Transverse colon (tissue), 4 donors: ENCODE results near the gene SORCS3. TPM values are rescaled to one million over a fixed set of nuclear protein-coding genes. Genes with fewer than 3 reads are reported as not detected.

Source experiments
- DNase-seq: peaks from one replicate; pipeline ENCODE4 v3.0.0-alpha.2; 2019
- H3K27ac ChIP-seq, 4 donors: fragments of 200-600 bp; sonication (generic); 2 replicates each; pipeline ENCODE4 v1.5.1; 2016 to 2018; ENCODE audit warnings: inconsistent platforms in 4 of 4
- H3K27me3 ChIP-seq: fragments of 200-600 bp; sonication (generic); 2 replicates; pipeline ENCODE4 v1.5.1; 2017; ENCODE audit warnings: inconsistent platforms
- H3K36me3 ChIP-seq, 4 donors: fragments of 200-600 bp; sonication (generic); 2 replicates each; pipeline ENCODE4 v1.5.1; 2017 to 2019; ENCODE audit warnings: inconsistent platforms in 4 of 4
- H3K4me1 ChIP-seq, 4 donors: fragments of 200-600 bp; sonication (generic); 2 replicates each; pipeline ENCODE4 v1.5.1; 2017 to 2020; ENCODE audit warnings: inconsistent platforms in 4 of 4
- H3K4me3 ChIP-seq, 4 donors: fragments of 200-600 bp; sonication (generic); 1 replicate in 1 of 4; 2 replicates in 3 of 4; pipeline versions ENCODE4 v1.5.1 to v1.6.1; 2017 to 2019; ENCODE audit warnings: inconsistent platforms in 4 of 4
- H3K9me3 ChIP-seq, 2 donors: fragments of 200-600 bp; sonication (generic); 2 replicates each; pipeline ENCODE4 v1.5.1; 2017 to 2019; ENCODE audit warnings: inconsistent platforms in 2 of 2
- EP300 ChIP-seq: sonication (generic); formaldehyde crosslinking; IDR thresholded peaks from one replicate; pipeline ENCODE4 v1.6.1; 2017; ENCODE audit warnings: antibody characterized with exemption, low read depth
- POLR2A ChIP-seq: fragments of 450-650 bp; IDR thresholded peaks from one replicate; pipeline ENCODE4 v1.6.1; 2016; ENCODE audit warnings: antibody characterized with exemption, mild to moderate bottlenecking, moderate library complexity
- POLR2AphosphoS5 ChIP-seq, 3 donors: sonication (generic); formaldehyde crosslinking; IDR thresholded peaks; one replicate each; pipeline ENCODE4 v1.6.1; 2016; ENCODE audit warnings: antibody characterized with exemption in 3 of 3
- WGBS, 2 donors: methylation state at CpG; one replicate each; pipeline ENCODE4 v1.1.5; 2018; ENCODE audit warnings: low coverage in 1 of 2; 5-methylcytosine and 5-hydroxymethylcytosine counted together
- in situ Hi-C, 4 donors: fragments of 200-750 bp; cut with MboI; loops; one replicate each; pipeline versions ENCODE4 v1.15.0 to v1.15.1; 2017; ENCODE audit warnings: low sequenced_read_pairs in 3 of 4, low pct_ligation_motif_present in 1 of 4, low pct_unique_long_range_greater_than_20kb in 1 of 4
- intact Hi-C: fragments of 100-400 bp; cut with DNase I; formaldehyde crosslinking; loops from one replicate; pipeline ENCODE4 v1.15.1; 2023; ENCODE audit warnings: low total_unique reads
- total RNA-seq, 4 donors: library from RNA; depleted of rRNA; stranded (reverse); fragments of >200 nt; gene quantifications; one replicate each; pipeline ENCODE4 v1.1.0, GENCODE V29; 2016
- TF ChIP-seq, protein P1 (sequence below), 5 experiments: fragments of 200-600 bp in 3 of 5; fragments of 450-650 bp in 2 of 5; sonication (generic) in 3 of 5; IDR thresholded peaks; 1 replicate in 2 of 5; 2 replicates in 3 of 5; pipeline ENCODE4 v1.5.1; 2016 to 2017; ENCODE audit warnings: antibody characterized with exemption in 5 of 5, inconsistent platforms in 3 of 5, mild to moderate bottlenecking in 2 of 5, moderate library complexity in 1 of 5

The SORCS3 gene
- total RNA-seq, 4 donors from 2014 or later, result 0.14 to 0.32 TPM; not detected in 2

DNA sequence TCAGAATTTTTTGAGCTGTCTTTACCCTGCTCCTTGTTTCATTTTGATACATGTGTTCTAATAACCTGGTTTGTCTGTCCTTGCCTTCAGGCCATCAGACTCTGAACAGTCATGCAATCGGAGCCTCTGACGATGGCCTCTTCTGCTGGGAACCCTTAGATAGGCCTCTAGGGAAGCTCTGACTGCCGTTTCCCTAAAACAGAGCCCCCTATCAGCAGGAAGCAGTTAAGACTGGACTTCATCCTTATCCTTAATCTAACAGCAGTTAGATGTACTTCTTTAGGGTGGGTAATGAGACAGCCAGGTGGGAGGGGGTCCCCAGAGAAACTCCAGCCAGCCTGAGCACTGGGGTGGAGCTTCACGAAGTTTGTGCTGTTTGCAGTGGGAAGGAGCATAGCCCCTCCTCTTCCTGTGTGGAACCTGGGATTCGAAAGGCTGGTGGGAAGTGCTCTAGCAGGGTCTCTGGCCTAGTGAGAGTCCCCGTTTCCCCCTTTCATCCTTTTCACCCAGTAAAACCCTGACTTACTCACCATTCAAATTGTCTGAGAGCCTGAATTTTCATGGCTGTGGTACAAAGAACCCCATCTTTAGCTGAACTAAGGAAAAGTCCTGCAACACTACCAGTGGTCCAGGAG, 28.4 kb upstream of the SORCS3 start:
- no peaks in the 10 kb centered on the region for H3K9me3 ChIP-seq
- no peak overlapping the region for H3K27ac ChIP-seq
- DNase-seq, result no peak
- TF ChIP-seq EP300, result no peak
- TF ChIP-seq POLR2A, result no peak
- TF ChIP-seq, protein P1, sequence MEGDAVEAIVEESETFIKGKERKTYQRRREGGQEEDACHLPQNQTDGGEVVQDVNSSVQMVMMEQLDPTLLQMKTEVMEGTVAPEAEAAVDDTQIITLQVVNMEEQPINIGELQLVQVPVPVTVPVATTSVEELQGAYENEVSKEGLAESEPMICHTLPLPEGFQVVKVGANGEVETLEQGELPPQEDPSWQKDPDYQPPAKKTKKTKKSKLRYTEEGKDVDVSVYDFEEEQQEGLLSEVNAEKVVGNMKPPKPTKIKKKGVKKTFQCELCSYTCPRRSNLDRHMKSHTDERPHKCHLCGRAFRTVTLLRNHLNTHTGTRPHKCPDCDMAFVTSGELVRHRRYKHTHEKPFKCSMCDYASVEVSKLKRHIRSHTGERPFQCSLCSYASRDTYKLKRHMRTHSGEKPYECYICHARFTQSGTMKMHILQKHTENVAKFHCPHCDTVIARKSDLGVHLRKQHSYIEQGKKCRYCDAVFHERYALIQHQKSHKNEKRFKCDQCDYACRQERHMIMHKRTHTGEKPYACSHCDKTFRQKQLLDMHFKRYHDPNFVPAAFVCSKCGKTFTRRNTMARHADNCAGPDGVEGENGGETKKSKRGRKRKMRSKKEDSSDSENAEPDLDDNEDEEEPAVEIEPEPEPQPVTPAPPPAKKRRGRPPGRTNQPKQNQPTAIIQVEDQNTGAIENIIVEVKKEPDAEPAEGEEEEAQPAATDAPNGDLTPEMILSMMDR (IDR thresholded peaks at IDR 0.05), result no peak
- TF ChIP-seq POLR2AphosphoS5 (IDR thresholded peaks at IDR 0.05), result no peak
- 58% methylated on average over 6 of the region's 6 CpGs; no CpG with 5 or more reads in 1 of the 2 donors for WGBS, 2 donors
- no peaks in the 10 kb centered on the region for H3K27me3 ChIP-seq
- in situ Hi-C loops (no loop called here), intact Hi-C loops (no loop called here)
- no peak overlapping the region for H3K4me3 ChIP-seq
- no peaks in the 10 kb centered on the region for H3K36me3 ChIP-seq
- no peaks in the 10 kb centered on the region for H3K4me1 ChIP-seq

- Histone ChIP-seq H3K36me3 (no peaks in the 10 kb centered on the region), H3K27me3 (no peaks in the 10 kb centered on the region), H3K9me3 (no peaks in the 10 kb centered on the region), H3K27ac (no peak overlapping the region), H3K4me1 (no peaks in the 10 kb centered on the region), H3K4me3 (no peak overlapping the region)
- WGBS, 2 donors, result 33 to 77% methylated on average over 1 to 2 of the region's 2 CpGs
- no peak for DNase-seq
- TF ChIP-seq, protein P1 (IDR thresholded peaks at IDR 0.05), result no peak
- TF ChIP-seq POLR2A, result no peak
- in situ Hi-C loops, result no loop called here
- intact Hi-C loops, result no loop called here
Measured at GRCh38 chr10:104613406-104613805, 27.7 kb upstream of the SORCS3 start.

DNA sequence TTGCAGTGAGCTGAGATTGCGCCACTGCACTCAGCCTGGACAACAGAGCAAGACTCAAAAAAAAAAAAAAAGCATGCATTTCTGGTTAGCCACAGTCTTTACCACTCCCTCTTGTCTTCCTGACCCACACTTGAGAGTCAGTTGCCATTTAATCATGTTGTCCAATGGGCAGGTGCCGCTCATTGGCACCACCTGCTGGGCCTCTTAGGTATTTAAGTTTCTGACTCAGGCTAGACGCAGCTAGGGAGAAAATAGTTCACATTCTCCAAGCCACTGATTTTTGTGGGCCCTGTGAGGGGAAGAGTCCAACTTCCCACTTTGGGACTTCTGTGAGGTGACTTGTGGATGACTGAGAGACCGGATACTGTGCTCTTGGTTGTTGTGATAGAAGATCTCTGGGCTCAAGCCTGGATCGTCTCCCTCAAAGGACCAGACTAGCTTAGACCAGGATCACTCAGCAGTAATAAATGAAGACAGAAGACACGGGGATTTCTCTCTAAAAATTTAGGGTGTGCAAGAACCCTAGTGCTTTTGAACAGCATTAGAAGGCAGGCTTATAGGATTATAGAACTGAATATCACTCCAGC, 26.8 kb upstream of the SORCS3 start:
- Histone ChIP-seq H3K4me3 (no peak overlapping the region), H3K4me1 (no peaks in the 10 kb centered on the region), H3K9me3 (no peaks in the 10 kb centered on the region), H3K36me3 (no peaks in the 10 kb centered on the region), H3K27me3 (no peaks in the 10 kb centered on the region), H3K27ac (no peak overlapping the region)
- no peak for DNase-seq
- intact Hi-C loops (no loop called here), in situ Hi-C loops (no loop called here)
- TF ChIP-seq, protein P1 (IDR thresholded peaks at IDR 0.05), result peak in 2 of 5 experiments; percentile 20 to 29
- TF ChIP-seq POLR2AphosphoS5 (IDR thresholded peaks at IDR 0.05) (no peak), POLR2A (no peak), EP300 (no peak)
- WGBS, 2 donors, result 48 to 63% methylated on average over 3 to 6 of the region's 6 CpGs

- 50 to 76% methylated on average over 1 to 2 of the region's 2 CpGs for WGBS, 2 donors
- Histone ChIP-seq H3K27ac (no peak overlapping the region), H3K4me1 (no peaks in the 10 kb centered on the region), H3K27me3 (no peaks in the 10 kb centered on the region), H3K9me3 (no peaks in the 10 kb centered on the region), H3K36me3 (no peaks in the 10 kb centered on the region), H3K4me3 (no peak overlapping the region)
- intact Hi-C loops (no loop called here), in situ Hi-C loops (no loop called here)
- no peak for TF ChIP-seq POLR2AphosphoS5 (IDR thresholded peaks at IDR 0.05)
- no peak for TF ChIP-seq POLR2A
- no peak for TF ChIP-seq EP300
- TF ChIP-seq, protein P1 (IDR thresholded peaks at IDR 0.05), result no peak
- no peak for DNase-seq
Measured at GRCh38 chr10:104615136-104615535, 26.0 kb upstream of the SORCS3 start.
